ENCODE results near the gene NDUFB3.

GRCh38 chr2:201090574-201090973 is 18.8 kb downstream of the NDUFB3 start:
- TF ChIP-seq POLR2AphosphoS5 (IDR thresholded peaks at IDR 0.05; ENCODE audit: low read depth, low read length) (no peak), SIN3A (IDR thresholded peaks at IDR 0.05; ENCODE audit: borderline replicate concordance, insufficient read depth, low read length) (no peak), TAF1 (IDR thresholded peaks at IDR 0.05; ENCODE audit: borderline replicate concordance, insufficient read depth, low read length) (no peak), REST (IDR thresholded peaks at IDR 0.05; ENCODE audit: insufficient read depth in 1 of 2, low read depth in 2 of 2, low read length in 2 of 2) (no peak)

Data from PFSK-1 (cell line).